Measurements from ENCODE around the gene STAB1.
A peak's percentile ranks its signal among the peaks of the same experiment; 100 is the strongest.

The STAB1 gene

DNA sequence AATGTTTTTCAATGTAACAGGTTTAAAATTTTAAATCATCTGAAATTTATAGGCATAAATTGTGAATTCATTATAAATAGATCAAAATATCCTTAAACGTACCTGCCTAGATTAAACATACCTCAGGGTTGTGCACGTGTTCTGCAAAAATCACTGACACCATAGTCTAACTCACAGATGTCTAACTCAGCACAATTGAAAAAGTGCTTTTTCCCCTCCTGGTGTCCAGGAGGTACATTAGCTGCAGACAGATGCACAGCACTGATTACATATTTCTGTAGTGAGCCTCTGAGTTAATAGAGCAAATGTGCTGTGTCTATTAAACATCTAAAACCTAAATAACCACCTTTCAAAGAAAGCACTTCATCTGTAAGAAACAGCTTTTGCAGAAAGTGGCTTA, 52.0 kb downstream of the STAB1 start:
- 0 out of 2 replicates have a peak, but pooled peaks have one; percentile 39 for TF ChIP-seq ZNF70 (CRISPR knock-in tag; IDR thresholded peaks at IDR 0.05)
- TF ChIP-seq, protein P1, sequence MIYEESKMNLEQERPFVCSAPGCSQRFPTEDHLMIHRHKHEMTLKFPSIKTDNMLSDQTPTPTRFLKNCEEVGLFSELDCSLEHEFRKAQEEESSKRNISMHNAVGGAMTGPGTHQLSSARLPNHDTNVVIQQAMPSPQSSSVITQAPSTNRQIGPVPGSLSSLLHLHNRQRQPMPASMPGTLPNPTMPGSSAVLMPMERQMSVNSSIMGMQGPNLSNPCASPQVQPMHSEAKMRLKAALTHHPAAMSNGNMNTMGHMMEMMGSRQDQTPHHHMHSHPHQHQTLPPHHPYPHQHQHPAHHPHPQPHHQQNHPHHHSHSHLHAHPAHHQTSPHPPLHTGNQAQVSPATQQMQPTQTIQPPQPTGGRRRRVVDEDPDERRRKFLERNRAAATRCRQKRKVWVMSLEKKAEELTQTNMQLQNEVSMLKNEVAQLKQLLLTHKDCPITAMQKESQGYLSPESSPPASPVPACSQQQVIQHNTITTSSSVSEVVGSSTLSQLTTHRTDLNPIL (CRISPR knock-in tag; IDR thresholded peaks at IDR 0.05; ENCODE audit: low read depth) = no peak

DNA sequence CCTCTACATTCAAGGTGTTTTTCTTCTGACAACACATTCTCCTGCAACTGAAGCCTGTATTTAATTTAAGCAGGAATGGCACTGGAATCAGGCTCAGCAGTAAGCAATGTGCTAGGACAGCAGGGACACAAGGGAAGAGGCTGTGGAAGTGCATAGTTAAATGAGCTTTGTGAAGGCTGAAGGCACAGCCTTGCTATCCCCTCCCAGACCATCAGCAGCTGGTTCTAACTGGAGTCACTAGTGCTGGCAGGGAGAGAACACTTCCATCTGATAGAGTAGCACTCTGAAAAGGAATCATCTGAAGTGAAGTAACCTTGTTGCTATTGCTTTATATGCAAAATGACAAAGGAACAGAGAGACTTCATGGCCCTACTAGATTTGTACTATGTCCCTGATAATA, 56.0 kb downstream of the STAB1 start:
- ATAC-seq = no peak
- TF ChIP-seq ARNTL (CRISPR knock-in tag; IDR thresholded peaks at IDR 0.05; ENCODE audit: borderline replicate concordance, low read depth) = no peak
- no peak for TF ChIP-seq BACH2 (CRISPR knock-in tag; IDR thresholded peaks at IDR 0.05; ENCODE audit: borderline replicate concordance)
- TF ChIP-seq CSDC2 (CRISPR knock-in tag; IDR thresholded peaks at IDR 0.05) = no peak
- TF ChIP-seq ZNF565 (CRISPR knock-in tag; conservative IDR thresholded peaks at IDR 0.05; ENCODE audit: low read depth) = no peak
- no peak for TF ChIP-seq OSR1 (CRISPR knock-in tag; IDR thresholded peaks at IDR 0.05)
- no peak for TF ChIP-seq ISL1 (CRISPR knock-in tag; IDR thresholded peaks at IDR 0.05)

More for the DNA sequence above, 52.0 kb downstream of the STAB1 start:
- ATAC-seq = no peak

DNA sequence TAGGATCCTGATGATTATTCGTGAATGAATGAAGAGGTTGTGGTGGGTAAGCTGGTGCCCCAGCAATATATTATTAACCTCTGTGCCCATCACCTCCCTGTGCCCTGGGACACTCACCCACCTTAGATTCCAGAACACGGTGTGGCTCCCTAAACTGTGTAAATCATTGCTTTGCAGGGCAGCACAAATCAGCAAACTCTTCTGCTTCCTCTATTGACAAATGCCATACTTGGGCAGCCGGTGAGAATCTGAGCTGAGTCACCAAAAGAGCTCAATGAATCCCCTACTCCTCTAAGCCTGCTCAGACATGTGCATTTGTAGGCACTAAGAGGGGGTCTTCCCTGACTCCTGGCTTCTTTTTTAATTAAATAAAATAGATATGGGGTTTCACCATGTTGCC, 57.0 kb downstream of the STAB1 start:
- ATAC-seq = no peak
- TF ChIP-seq ZNF70 (CRISPR knock-in tag; IDR thresholded peaks at IDR 0.05) (no peak), ZC3H10 (CRISPR knock-in tag; IDR thresholded peaks at IDR 0.05) (no peak), ZFP3 (CRISPR knock-in tag; IDR thresholded peaks at IDR 0.05) (no peak), ZNF565 (CRISPR knock-in tag; conservative IDR thresholded peaks at IDR 0.05; ENCODE audit: low read depth) (no peak), OSR1 (CRISPR knock-in tag; IDR thresholded peaks at IDR 0.05) (no peak), ESRRG (CRISPR knock-in tag; IDR thresholded peaks at IDR 0.05) (no peak), CSDC2 (CRISPR knock-in tag; IDR thresholded peaks at IDR 0.05) (no peak), PPARA (CRISPR knock-in tag; IDR thresholded peaks at IDR 0.05; ENCODE audit: borderline replicate concordance) (no peak), ZFP30 (CRISPR knock-in tag; IDR thresholded peaks at IDR 0.05) (no peak), ARNTL (CRISPR knock-in tag; IDR thresholded peaks at IDR 0.05; ENCODE audit: borderline replicate concordance, low read depth) (no peak), TOX (CRISPR knock-in tag; IDR thresholded peaks at IDR 0.05; ENCODE audit: borderline replicate concordance) (no peak)
- TF ChIP-seq, protein P2, sequence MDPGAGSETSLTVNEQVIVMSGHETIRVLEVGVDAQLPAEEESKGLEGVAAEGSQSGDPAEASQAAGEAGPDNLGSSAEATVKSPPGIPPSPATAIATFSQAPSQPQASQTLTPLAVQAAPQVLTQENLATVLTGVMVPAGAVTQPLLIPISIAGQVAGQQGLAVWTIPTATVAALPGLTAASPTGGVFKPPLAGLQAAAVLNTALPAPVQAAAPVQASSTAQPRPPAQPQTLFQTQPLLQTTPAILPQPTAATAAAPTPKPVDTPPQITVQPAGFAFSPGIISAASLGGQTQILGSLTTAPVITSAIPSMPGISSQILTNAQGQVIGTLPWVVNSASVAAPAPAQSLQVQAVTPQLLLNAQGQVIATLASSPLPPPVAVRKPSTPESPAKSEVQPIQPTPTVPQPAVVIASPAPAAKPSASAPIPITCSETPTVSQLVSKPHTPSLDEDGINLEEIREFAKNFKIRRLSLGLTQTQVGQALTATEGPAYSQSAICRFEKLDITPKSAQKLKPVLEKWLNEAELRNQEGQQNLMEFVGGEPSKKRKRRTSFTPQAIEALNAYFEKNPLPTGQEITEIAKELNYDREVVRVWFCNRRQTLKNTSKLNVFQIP (CRISPR knock-in tag; IDR thresholded peaks at IDR 0.05; ENCODE audit: borderline replicate concordance, low read depth) = no peak
- TF ChIP-seq, protein P3, sequence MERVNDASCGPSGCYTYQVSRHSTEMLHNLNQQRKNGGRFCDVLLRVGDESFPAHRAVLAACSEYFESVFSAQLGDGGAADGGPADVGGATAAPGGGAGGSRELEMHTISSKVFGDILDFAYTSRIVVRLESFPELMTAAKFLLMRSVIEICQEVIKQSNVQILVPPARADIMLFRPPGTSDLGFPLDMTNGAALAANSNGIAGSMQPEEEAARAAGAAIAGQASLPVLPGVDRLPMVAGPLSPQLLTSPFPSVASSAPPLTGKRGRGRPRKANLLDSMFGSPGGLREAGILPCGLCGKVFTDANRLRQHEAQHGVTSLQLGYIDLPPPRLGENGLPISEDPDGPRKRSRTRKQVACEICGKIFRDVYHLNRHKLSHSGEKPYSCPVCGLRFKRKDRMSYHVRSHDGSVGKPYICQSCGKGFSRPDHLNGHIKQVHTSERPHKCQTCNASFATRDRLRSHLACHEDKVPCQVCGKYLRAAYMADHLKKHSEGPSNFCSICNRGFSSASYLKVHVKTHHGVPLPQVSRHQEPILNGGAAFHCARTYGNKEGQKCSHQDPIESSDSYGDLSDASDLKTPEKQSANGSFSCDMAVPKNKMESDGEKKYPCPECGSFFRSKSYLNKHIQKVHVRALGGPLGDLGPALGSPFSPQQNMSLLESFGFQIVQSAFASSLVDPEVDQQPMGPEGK (CRISPR knock-in tag; IDR thresholded peaks at IDR 0.05; ENCODE audit: borderline replicate concordance) = no peak
- TF ChIP-seq, protein P1 (CRISPR knock-in tag; IDR thresholded peaks at IDR 0.05; ENCODE audit: low read depth) = no peak

DNA sequence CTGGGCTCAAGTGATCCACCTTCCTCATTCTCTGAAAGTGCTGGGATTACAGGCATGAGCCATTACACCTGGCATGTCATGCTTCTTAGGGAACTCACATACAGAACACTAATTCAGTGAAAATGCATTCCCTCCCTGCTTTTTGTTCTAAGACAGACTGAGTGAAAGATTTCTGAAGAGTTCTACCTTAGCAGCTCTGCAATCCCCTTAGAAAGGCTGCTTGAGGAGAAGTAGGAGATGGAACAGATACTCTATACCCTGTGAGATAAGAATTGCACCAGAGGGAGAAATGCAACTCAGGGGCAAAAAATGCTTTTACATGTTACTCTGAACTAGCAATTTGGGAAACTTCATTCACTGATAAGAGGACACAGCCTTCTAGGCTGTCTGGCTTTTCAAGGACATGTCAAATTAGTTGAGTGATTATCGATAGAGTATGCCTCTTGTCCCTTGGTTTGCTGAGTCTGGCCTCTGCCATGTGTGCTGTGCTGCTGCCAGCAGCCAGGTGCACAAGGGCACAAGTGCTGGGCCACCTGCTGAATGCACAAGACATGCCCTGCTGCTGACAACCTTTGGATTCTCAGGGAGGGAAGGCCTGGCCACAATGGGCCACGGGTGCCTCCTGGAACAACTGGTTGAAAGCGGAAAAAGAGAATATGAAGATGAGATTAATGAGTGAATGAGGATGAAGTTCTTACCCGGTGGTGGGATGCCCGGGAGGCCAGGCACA, 59.1 kb downstream of the STAB1 start:
- TF ChIP-seq, protein P3 (CRISPR knock-in tag; IDR thresholded peaks at IDR 0.05; ENCODE audit: borderline replicate concordance) = no peak
- TF ChIP-seq ZNF565 (CRISPR knock-in tag; conservative IDR thresholded peaks at IDR 0.05; ENCODE audit: low read depth) (no peak), ZFP30 (CRISPR knock-in tag; IDR thresholded peaks at IDR 0.05) (no peak), ZC3H10 (CRISPR knock-in tag; IDR thresholded peaks at IDR 0.05) (no peak)
- no peak for ATAC-seq

DNA sequence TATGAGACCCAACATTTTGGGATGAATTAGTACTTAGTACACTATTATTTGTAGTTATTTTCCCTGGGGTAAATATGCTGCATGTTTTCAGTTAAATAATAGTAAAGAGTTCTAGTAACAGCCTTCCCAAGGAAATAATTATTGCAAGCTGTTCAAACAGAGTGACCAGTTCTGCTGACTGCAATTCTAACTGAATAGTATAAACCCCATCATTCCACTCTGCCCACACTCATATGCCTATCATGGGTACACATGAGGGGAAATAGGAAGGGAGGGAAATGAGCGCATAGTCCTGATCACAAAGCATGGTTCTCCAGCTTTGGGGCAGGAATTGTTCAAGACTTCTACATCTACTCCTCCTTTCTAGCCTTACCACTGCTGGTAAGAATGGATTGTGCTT, 59.9 kb downstream of the STAB1 start:
- no peak for TF ChIP-seq ZFP30 (CRISPR knock-in tag; IDR thresholded peaks at IDR 0.05)
- TF ChIP-seq TCF4 (CRISPR knock-in tag; IDR thresholded peaks at IDR 0.05; ENCODE audit: borderline replicate concordance) = no peak
- no peak for TF ChIP-seq OSR1 (CRISPR knock-in tag; IDR thresholded peaks at IDR 0.05)
- TF ChIP-seq, protein P2 (CRISPR knock-in tag; IDR thresholded peaks at IDR 0.05; ENCODE audit: borderline replicate concordance, low read depth) = no peak

More for the DNA sequence above, 59.9 kb downstream of the STAB1 start:
- peak; percentile 30; the same call in 1 of the 3 replicates for ATAC-seq
